NT2/D1 (cell line): ENCODE measurements around the gene TMEM258.

Experiments
- SUZ12 ChIP-seq: IDR thresholded peaks from 2 replicates; pipeline ENCODE4 v1.6.1; 2011; ENCODE audit not compliant: insufficient read length, insufficient read depth; ENCODE audit errors: extremely low read depth
- YY1 ChIP-seq: IDR thresholded peaks from 2 replicates; pipeline ENCODE4 v1.6.1; 2011; ENCODE audit not compliant: insufficient read length, insufficient read depth
- ZNF274 ChIP-seq: IDR thresholded peaks from 2 replicates; pipeline ENCODE4 v1.6.1; 2011; ENCODE audit warnings: mild to moderate bottlenecking, low read depth, low read length

DNA sequence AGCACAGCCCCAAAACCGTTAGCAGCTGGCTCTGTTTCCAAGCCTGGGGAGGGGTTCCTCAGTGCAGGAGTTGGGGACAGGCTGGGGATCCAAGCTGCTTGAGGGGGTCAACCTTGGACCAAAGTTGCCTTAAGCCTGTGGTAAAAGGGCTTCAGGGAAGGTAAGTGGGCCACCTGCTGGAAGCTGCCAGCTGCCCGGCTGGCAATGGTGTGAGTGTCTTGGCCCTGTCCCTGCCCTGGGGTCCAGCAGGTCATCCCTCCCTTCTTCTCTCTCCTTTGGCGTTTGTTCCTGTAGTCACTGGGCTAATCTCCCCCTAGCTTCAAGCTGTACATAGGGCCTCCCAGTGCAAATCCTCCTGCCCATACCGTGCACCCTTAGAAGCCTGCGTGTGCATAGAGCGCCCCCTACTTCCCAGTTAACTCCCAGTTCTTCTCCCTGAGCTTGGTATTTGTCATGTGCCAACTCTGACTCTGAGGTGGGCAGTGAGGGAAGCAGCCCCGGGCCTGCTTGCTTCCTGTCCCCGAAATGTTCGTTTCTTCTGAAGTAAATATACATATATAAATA is 4.4 kb downstream of the TMEM258 start:
- TF ChIP-seq SUZ12 (no peak), YY1 (no peak), ZNF274 (no peak)
